C4-2B (cell line): ENCODE measurements around the gene GNB1.
A peak's percentile ranks its signal among the peaks of the same experiment; 100 is the strongest.

ENCODE experiments used
- H3K27ac ChIP-seq: fragments of 450-650 bp; 2 replicates; pipeline ENCODE4 v1.5.1; 2017
- CTCF ChIP-seq: fragments of 450-650 bp; conservative IDR thresholded peaks from 2 replicates; pipeline ENCODE4 v1.5.1; 2017; ENCODE audit warnings: mild to moderate bottlenecking
- ZFX ChIP-seq: fragments of 450-650 bp; IDR thresholded peaks from 2 replicates; pipeline ENCODE4 v1.6.1; 2017

The GNB1 gene

GRCh38 chr1:1780598-1781525 lies 110.0 kb downstream of the GNB1 start:
- no peak for TF ChIP-seq ZFX
- TF ChIP-seq CTCF, result no peak
- peak overlapping the region; percentile 97 for H3K27ac ChIP-seq

- no peak for TF ChIP-seq CTCF
- no peak for TF ChIP-seq ZFX
- H3K27ac ChIP-seq, result peak overlapping the region; percentile 97
Observed at GRCh38 chr1:1779691-1780597, 110.9 kb downstream of the GNB1 start.

- TF ChIP-seq ZFX, result no peak
- no peak for TF ChIP-seq CTCF
Observed at GRCh38 chr1:1779320-1779675, 111.6 kb downstream of the GNB1 start.

GRCh38 chr1:1778663-1779319 lies 112.1 kb downstream of the GNB1 start:
- TF ChIP-seq CTCF (no peak; the same call in 1 of the 2 replicates), ZFX (no peak; the same call in 1 of the 2 replicates)
- H3K27ac ChIP-seq, result peak overlapping the region; percentile 97

More at GRCh38 chr1:1779320-1779675, 111.6 kb downstream of the GNB1 start:
- peak overlapping the region; percentile 97 for H3K27ac ChIP-seq

GRCh38 chr1:1777950-1778662 lies 112.8 kb downstream of the GNB1 start, which contains the start of gene NADK:
NADK (minus strand) TSS chr1:1778470; CDS start chr1:1765406, 13,064 bp downstream.
- peak within 1 kb of the TSS; percentile 97 for H3K27ac ChIP-seq
- peak; percentile 96 for TF ChIP-seq ZFX
- TF ChIP-seq CTCF, result no peak

GRCh38 chr1:1777583-1777899 lies 113.3 kb downstream of the GNB1 start:
- TF ChIP-seq CTCF (no peak), ZFX (no peak)
- peak overlapping the region; percentile 97 for H3K27ac ChIP-seq
